NCI-H510A treated with DMSO at 0.1 percent for 48 hours (cell line): Measurements from ENCODE around the gene U2AF1L4.
"Not testable (repeated sequence)": the region's sequence is repeated elsewhere in the genome, so short reads cannot be mapped to it uniquely, and the experiment has no call there.

Experiments used
- DNase-seq: peaks from one replicate; lab custom pipeline; 2025; lab: John Stamatoyannopoulos, UW

Gene U2AF1L4

DNA sequence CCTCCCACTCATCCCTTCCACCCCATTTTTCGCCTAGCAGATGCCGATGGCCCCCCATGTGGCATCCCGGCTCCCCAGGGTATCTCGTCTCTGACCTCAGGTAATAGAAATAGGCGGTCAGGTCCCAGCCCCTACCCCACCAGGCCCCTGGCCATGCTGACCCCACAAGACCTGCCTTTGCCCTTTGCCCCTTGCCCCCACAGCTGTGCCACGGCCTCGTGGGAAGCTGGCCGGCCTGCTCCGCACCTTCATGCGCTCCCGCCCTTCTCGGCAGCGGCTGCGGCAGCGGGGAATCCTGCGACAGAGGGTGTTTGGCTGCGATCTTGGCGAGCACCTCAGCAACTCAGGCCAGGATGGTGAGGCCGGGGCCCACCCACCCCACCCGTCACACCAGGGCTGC, 35.5 kb upstream of the U2AF1L4 start:
- DNase-seq = no peak

DNA sequence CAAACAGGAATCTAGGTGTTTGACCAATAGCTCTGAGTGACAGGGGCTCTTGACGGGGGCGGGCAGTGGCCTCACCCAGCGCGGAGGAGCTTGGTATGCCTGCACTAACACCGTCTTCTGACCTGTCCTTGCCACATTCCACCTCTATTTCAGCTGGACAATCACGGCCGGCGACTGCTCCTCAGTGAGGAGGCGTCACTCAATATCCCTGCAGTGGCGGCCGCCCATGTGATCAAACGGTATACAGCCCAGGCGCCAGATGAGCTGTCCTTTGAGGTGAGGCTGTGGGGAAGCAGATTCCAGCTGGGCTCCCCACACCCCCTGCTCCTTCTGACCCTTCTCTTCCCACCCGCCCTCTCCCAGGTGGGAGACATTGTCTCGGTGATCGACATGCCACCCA, 34.8 kb upstream of the U2AF1L4 start:
- DNase-seq = no peak

DNA sequence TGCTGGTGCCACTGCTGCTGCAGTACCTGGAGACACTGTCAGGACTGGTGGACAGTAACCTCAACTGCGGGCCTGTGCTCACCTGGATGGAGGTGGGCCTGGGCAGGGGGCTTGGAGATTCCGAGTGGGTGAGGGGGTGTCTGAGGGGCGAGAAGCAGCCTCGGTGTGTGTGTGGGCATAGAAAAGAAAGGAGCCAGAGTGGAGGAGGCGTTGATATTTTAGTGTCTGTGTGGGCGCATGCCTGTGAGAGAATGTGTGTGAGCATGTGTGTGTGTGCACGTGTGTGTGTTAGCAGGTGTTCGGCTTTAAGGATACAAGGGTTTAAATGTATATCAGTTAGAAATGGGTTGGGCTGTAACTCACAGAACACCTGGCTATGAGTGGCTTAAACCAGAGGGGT, 33.8 kb upstream of the U2AF1L4 start:
- no peak for DNase-seq

DNA sequence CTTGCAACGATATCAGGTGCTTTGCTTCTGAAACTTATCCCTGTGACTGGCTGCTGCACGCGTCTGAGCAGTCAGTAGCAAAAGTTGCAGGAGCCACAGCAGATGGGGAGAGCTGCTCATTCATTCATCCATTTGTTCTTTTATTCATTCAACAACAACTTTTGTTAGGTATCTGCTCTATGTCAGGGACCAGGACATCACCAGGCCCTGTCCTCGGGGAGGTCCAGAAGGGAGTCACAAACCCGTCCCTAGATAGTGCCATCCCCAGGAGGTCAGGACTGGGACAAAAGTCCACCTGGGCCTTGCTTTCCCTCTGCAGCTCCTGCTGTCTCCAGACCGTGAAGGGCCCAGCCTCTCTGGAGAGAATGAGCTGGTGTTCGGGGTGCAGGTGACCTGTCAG, 32.7 kb upstream of the U2AF1L4 start:
- DNase-seq = no peak

DNA sequence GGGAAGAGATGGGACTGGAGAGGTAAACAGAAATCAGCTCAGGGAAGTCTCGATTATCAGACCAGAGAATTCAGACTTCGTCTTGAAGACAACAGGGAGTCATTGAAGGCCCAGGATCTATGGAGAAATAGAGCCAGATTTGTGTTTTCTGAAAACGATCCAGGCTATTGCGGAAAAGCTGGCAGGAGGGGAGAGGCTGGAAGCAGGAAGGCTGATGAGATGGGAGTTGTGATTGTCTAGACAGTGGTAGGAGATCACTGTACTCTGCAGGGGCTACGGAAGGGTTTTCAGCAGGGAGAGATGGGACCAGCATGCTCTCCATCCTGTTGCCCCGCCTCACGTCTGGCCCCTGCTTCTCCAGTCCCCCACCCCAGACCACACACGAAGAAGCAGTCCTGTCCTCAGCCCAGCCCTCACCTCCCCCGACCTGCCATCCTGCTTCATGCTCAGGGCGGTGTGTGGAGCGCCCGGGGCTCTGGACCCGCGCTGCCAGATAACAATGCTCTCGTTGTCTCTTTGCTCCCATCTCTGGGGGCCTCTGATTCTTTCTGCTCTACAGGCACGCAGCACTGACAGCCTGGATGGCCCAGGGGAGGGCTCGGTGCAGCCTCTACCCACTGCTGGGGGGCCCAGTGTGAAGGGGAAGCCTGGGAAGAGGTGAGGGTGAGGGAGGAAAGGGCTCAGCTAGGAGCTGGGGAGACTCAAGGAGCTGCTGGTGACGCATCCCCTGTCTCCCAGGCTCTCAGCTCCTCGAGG, 32.0 kb upstream of the U2AF1L4 start:
- DNase-seq = no peak

DNA sequence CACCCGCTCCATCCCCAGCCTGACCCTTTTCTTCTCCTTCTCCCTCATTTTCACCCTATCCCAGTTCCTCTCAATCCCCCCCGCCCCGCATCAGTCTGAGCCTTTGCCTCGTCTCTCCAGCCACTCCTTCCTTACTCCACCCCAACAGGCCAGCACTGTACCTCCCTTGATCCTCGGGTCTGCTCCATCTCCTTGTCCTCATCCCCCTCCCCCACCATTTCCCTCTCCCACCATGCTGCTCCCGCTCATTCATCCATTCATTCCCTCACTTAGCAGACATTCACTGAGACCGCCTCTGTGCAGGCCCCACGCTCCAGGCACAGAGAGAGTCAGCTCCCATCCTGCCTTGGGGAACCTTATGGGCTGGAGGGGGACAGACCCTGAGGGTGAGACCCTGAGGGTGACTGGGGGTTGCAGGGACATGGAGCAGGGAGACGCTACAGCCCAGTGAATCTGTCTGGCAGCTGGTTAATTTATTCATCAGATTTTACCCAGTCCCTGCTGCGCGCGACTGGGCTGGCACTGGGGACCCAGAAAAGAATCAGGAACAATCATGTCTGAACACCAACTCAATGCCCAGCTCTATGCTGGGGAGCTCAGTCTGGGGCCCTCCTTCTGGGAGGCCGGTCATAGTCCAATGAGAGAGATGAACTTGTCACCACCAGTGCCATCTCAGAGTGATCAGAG, 31.0 kb upstream of the U2AF1L4 start:
- DNase-seq = no peak

DNA sequence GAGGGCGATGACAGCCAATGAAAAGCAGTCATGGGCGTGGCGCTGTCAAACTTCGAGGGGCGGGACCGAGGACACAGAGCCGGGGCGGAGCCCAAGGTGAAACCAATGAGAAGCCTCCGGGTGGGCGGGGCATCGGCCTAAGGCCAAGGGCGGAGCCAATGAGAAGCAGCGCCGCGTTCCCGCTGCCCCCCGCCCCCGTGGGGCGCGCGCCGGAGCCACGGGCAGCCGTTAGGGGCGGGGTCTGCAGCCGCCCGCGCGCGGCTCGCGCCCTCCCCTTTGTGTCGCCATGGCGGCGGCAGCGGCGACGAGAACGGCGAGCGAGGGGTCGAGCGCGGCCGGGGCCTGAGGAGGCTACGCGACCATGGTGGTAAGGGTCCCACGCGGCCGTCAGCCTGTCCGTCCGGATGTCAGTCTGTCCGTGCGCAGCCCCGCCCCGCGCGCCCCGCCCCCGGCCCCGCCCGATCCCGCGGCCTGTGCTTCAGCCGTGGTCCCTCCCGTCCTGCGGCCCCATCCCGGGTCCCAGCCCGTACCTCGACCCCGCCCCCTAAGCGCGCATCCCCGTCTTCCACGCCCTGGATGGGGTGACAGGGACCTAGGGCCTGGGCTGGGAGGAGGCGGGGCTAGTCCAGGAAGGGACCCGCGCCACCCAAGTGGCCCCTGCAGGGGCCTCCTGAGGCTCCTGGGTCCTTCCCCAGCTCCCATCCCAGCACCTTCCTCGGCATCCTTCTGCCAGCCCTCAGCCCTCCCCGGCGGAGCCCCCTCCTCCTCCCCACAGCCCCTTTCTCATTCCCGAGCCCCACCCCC, 30.3 kb upstream of the U2AF1L4 start, which contains the start of gene ARHGAP33:
ARHGAP33 (plus strand) TSS at position 267 of the 804 bp plus-strand sequence; CDS start at position 362, 95 bp downstream.
- peak; percentile 99 for DNase-seq

DNA sequence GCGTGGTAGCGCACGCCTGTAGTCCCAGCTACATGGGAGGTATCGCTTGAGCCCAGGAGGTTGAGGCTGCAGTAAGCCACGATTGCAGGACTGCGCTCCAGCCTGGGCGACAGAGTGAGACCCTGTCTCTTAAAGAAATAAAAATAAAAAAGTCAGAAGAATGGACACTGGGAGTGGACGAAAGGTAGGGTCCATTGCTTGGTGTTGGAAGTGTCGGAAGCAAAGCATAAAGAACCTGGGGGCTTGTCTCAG, 29.8 kb upstream of the U2AF1L4 start:
- DNase-seq = no peak

DNA sequence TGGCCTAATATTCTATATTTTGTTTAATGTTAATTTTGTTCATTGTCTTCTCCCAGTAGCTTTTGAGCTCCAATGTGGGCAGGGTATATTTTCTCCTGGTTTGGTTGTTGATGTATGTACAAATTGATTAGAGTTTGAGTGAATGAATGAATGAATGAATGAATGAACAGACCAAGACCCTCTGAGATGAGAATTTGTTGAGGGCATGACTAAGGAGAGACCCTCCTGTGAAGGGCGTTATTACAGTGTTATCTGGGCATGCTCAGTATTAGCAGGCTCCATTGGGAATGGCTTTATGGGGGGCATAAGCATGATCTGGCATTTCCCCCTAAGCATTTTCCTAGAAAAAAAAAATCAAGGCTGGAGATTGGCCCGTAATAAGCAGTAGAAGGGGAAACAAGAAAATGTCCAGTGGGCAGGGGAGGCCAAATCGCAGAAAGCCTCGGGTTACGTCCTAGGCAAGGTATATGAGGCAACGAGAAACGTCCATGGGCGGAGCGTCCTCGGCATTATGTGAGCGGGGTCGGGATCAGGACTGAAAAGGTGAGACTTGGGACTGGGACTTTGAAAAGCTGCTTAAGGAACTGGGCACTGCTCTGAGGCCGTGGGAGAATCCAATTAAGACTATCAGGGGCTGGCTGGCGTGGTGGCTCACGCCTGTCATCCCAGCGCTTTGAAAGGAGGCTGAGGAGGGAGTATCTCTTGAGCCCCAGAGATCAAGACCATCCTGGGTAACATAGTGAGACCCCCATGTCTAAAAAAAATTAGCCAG, 29.2 kb upstream of the U2AF1L4 start:
- DNase-seq = peak; percentile 28

DNA sequence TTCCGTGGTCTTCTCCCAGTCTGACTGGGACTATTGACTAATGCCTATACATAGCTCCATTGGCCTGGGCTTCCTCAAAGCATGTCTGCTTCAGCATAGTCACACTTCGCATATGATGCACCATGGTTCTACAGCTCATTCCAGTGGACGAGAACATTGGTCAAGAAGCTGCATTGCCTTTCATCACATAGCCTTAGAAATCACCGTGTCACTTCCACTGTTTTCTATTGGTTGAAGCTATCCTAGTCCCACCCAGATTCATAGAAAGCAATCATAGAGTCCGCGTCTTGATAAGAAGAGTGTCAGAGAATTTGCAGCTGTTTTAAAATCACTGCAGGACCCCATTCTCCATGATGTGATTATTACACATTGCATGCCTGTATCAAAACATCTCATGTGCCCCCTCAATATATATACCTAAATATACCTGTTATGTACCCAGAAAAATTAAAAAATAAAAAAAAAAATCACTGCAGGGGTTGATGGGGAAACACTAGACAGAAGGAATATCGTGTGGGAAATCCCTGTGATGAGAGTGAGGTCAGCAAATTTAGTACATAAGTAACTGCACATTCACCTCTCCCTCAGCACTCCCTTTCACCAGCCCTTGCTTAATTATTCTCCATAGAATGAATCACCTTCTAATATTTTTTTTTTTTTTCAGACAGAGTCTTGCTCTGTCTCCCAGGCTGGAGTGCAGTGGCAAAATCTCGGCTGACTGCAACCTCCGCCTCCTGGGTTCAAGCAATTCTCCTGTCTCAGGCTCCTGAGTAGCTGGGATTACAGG, 28.0 kb upstream of the U2AF1L4 start:
- DNase-seq = no peak

DNA sequence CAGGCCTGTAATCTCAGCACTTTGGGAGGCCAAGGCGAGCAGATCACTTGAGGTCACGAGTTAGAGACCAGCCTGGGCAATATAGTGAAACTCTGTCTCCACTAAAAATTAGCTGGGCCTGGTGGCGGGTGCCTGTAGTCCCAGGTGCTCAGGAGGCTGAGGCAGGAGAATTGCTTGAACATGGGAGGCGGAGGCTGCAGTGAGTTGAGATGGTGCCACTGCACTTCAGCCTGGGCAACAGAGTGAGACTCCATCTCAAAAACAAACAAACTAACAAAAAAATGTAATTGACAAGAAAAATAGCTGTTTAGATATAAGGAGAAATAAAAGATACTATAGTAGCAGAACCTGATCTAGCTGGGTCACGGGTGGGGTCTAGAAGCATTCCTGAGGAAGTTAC, 27.1 kb upstream of the U2AF1L4 start:
- not testable (repeated sequence) for DNase-seq

DNA sequence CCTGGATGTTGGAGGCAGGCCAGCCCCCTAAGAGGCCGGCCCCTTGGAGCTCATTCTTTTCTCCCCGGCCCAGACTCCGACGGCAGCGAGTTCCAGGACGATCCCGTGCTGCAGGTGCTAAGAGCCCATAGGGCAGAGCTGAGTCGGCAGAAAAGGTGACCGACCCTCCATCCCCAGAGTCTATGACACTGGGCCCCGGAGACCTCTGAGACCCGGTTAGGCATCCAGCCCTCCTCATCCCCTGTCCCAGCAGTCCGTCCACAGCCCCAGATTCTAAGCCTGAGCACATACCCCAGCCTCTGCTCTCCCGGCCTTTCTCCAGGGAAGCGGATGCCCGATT, 22.8 kb upstream of the U2AF1L4 start:
- DNase-seq = no peak

DNA sequence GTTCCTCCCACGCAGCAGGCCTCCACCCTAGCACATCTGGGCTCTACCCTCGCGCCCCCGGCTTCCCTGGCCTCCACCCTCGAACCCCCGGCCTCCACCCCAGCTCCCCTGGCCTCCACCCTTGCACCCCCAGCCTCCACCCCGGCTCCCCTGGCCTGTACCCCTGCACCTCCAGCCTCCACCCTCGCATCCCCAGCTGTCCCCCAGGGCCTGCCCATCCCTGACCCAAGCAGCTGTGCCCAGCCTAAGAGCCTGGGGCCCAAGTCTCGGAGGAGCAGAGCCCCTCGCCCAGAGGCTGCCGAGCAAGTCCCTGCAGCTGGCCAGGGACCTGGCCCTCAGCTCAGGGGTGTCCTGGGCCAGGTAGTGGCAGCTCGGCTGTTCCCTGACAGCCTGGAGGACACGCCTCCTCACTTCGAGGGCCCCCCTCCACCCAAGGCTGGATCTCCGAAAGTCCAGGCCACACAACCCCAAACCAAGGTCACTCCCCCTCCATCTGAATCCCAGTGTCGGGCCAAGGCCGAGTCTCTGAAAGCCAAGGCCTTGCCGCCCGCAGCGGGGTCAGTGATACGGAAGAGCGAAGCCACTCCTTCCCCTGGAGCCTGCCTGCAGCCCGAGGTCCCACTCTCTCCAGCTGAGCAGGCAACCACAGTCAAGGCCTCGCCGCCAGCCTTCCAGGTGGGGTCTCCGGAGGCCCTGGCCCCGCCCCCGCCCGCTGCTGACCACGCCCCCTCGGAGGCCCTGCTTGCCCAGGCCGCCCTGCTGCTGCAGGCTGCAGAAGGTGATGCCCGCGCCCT, 22.3 kb upstream of the U2AF1L4 start:
- DNase-seq = no peak

DNA sequence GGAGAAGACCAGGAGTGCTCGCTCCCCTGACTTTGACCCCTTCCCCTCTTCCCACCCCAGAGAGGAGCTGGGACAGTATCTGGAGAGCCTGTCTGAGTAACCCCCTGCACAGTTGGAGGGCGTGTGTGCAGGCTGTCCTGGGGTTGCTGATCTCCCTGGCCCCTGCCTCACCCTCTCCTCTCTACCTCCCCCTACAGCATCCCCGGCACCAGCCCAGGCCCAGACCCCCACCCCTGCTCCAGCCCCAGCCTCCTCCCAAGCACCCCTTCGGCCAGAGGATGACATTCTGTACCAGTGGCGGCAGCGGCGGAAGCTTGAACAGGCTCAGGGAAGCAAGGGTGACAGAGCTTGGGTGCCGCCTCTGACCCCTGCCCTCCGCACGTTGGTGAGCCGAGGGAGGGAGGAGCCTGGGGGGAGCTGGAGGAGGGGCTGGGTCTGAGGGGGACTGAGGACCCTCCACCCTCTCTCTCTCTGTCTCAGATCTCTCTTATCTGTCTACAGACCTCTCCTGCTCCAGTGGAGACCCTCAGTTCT, 21.4 kb upstream of the U2AF1L4 start:
- DNase-seq = no peak

DNA sequence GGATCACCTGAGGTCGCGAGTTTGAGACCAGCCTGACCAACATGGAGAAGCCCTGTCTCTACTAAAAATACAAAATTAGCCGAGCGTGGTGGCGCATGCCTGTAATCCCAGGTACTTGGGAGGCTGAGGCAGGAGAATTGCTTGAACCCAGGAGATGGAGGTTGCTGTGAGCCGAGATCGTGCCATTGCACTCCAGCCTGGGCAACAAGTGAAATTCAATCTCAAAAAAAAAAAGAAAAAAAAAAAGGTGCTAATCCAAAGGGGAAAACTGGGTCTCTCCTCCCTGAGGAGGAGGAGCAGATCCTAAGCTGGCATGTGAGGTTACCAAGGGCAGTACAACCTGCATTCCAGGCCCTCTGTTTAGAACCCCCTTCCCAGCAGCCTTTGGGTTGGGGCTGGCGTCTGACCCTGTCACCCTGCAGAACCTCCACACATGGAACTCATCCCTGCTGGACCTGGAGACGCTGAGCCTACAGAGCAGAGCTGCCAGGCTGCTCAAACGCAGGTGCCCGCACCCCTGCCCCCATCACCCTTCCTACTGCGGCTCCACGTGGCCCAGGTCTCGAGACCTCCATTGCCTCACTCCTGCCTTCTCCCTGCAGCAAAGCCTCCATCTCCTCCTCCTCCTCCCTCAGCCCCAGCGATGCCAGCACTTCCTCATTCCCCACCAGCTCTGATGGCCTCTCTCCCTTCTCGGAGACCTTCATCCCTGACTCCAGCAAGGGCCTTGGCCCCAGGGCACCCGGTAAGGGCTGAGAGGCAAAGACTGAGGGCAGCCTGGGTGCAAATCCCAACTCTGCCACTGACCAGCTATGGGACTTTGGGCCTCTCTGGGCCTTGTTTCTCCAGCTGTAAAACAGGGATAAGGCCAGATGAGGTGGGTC, 19.5 kb upstream of the U2AF1L4 start:
- no peak for DNase-seq

DNA sequence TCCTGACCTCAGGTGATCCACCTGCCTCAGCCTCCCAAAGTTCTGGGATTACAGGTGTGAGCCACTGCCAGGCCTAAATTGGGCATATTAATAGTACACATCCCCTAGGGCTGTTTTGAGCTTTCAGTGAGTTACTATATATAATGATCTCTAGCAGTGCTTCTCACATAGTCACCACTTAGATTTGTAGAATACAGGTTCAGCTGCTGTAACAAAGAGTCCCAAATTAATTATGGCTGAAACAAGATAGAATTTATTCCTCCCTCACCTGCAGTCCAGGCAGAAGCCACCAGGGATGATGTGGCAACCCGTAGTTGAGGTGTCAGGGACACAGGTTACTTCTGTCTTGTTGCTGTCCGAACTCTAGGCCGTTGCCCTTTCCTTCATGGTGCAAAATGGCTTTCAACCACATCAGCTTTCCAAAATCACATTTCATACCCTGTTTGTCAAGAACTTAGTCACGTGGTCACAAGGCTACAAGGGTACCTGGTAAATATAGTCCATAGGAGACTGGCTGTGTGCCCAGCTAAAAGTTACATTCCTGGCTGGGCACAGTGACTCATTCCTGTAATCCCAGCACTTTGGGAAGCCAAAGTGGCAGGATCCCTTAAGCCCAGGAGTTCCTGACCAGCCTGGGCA, 15.6 kb upstream of the U2AF1L4 start:
- DNase-seq = no peak

DNA sequence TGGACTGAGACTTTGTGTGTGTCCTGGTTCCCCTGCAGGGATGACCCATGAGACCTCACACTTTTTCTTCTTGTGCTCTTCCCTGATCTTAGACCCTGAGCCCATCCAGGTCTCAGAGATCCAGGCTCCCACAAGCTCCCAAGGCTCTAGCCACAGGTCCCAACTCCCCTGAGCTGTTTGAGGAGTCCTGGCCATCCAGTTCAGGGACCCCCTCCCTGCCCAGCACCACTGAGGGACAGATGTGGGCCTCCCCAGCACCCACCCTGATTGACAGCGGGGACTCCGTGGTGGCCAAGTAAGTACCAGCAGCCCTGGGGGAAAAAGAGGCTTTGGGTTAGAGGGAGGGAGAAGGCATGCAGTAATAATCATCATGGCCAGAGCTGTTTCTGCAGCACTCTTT, 14.5 kb upstream of the U2AF1L4 start:
- no peak for DNase-seq

DNA sequence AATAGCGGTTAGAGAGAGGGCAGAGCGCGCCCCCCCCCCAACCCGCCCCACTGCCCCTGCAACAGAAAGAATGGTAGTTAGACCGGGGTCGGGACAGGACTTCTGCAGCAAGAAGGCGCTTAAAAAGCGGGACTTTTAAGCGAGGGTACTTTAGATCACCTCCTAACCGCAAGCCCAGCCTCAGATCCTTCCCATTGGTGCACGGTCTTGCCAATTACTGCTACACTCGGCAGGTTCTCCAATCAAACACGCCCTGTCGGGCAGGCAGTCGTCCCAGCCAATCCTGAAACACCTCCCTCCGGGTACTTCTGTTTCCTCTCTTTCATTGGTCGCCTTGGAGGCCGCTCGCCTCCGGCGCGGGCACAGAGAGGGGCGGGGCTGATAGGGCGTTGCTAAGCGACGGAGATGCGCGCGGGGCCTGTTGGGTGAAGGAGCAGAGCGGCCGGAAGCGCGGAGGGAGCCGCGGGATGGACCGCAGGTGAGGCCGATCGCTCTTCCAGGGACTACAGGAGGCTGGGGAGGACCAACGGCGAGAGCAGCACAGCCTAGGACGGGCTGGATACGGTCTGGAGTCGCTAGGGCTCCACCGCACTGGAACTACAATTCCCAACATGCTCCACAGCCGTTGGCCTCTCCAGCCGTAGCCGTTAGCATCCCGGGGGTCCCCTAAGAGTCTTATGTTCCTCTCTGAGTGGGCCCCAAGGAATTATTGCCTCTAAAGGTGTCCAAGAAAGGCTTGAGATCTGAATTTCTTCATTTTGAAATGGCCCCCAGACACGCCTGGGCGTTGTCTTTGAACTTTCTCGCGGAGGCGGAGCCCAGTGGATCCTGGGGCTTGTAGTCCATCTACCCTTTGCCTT, 12.8 kb upstream of the U2AF1L4 start, which contains the start of gene PROSER3:
PROSER3 (plus strand) TSS at position 428 of the 860 bp plus-strand sequence; CDS start at position 468, 40 bp downstream.
- DNase-seq = peak; percentile 98
